KG1 (cell line): ENCODE measurements around the gene CCDC51.
"Not testable (repeated sequence)": the region's sequence is repeated elsewhere in the genome, so short reads cannot be mapped to it uniquely, and the experiment has no call there.

Experiments used
- DNase-seq: peaks from one replicate; lab custom pipeline; 2025; lab: John Stamatoyannopoulos, UW

Gene CCDC51

DNA sequence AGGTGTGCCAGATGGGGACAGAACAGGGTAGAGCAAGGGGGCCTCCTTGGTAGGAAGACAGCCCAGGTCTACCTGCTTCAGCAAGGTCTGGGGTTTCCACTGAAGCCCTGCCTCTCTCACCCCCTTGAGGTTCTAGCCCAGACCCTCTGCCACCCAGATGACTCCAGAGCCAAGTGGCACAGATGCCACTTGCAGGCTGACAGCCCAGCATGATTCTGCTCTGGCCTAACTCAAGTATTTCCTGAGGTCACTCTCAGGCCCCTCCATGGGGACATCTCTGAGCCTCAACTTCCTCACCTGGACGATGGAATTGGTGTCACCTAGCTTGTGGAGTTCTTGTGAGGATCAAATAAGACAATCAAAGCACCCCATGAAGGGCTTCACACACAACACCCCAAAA is 33.9 kb downstream of the CCDC51 start:
- no peak for DNase-seq

DNA sequence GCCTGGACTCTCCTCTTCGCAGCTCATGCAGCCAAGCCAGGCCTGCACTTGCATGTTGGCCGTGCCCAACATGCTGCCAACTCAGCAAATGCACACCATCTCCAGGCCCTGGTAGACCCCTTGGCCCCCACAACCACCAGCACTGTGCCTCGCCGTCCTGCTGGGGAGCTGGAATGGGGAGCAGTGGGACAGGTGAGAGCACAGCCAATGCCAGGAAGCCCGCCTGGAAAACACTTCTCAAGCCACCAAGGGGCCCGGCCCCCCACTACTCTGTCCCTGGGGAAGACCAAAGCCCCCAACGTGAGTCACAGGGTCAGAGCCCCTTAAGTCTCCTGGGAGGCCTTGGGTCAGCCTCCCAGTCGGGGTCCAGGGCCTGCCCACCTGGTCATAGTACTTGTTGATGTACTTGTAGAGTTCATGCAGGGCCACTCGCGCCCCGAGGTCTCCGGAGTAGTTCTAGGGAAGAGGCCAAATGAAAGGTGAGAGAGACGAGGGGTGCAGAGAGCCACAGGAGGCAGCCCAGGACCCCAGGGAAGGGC is 34.5 kb downstream of the CCDC51 start:
- DNase-seq, result no peak

GRCh38 chr3:48404440-48405342 is 35.2 kb downstream of the CCDC51 start:
- no peak for DNase-seq

GRCh38 chr3:48403533-48404439 is 36.1 kb downstream of the CCDC51 start:
- DNase-seq, result no peak

- no peak for DNase-seq
Measured at GRCh38 chr3:48402907-48403306, 37.0 kb downstream of the CCDC51 start.

DNA sequence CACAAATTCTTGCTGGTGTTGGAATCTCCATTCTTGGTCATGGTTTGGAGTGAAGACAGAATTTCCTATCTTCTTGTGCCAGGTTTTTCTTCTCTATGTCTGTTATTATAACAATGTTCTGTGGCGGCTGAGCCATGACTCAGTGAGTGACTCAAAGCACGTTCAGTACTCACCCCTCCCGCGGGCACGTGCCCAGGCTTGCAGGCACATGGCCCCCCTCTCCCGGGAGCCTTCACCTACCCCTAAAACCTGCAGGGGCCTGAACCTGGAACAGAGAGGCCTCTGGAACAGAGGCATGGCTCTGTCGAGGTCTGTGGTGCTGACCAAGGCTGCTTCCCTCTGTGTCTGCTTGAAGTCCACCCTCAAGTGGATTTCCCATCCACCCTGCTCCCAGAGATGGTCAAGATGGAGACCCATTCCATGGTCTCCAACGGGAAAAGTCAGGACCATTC is 37.6 kb downstream of the CCDC51 start:
- no peak for DNase-seq

GRCh38 chr3:48401434-48401901 is 38.5 kb downstream of the CCDC51 start:
- DNase-seq, result not testable (repeated sequence)

DNA sequence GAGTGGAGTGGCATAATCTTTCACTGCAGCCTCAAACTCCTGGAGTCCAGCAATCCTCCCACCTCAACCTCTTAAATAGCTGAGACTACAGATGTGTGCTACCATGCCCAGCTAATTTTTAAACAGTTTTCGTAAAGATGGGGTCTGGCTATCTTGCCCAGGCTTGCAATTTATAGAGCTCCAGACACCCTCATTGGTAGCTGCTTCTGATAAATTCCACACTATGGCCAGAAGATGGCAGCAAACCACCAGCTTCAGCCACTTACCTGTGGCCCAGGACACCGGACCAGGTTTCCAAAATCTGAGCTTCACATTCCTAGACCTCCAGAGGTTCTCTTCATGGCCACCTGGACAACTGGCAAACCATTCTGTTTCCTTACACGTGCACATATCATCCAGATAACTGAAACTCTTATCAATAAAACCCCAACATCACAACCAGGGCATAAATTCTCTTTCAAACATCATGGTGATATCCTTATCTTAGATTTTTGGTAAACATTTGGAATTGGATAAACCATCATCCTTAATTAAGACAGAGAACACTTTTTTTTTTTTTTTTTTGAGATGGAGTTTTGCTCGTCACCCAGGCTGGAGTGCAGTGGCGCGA is 39.0 kb downstream of the CCDC51 start:
- peak; percentile 3 for DNase-seq

GRCh38 chr3:48399387-48400172 is 40.3 kb downstream of the CCDC51 start:
- no peak for DNase-seq

DNA sequence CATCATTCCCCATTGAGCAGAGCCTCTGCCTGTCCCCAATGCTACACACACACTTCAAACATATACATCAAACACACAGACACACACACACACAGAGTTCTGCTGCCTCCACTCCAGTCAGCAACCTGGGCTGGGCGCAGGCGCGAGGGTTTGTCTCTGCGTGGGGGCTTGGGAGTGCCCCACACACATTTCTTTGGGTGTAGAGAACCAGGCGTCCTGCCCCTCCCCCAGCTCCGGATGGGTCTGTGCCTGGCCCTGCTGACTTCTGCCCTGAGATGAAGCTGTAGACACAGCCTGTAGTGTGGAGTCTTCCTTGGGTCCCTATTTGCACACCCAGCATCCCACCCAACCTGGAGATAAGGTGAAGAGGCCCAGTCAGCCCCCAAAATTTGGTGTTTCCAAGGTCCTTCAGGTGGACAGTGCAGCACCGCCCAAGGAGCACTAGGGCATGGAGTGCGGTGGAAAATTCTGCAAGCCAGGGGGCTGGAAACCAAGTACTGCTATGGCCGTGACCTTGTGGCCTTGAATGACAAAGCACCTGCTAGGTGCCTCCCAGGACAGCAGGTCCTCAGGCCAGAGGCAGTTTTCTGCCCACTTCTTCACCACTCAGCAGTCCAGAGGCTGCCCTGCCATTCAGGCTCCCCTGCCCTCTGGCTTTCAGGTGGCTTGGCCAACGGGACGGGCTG is 41.1 kb downstream of the CCDC51 start:
- no peak for DNase-seq

DNA sequence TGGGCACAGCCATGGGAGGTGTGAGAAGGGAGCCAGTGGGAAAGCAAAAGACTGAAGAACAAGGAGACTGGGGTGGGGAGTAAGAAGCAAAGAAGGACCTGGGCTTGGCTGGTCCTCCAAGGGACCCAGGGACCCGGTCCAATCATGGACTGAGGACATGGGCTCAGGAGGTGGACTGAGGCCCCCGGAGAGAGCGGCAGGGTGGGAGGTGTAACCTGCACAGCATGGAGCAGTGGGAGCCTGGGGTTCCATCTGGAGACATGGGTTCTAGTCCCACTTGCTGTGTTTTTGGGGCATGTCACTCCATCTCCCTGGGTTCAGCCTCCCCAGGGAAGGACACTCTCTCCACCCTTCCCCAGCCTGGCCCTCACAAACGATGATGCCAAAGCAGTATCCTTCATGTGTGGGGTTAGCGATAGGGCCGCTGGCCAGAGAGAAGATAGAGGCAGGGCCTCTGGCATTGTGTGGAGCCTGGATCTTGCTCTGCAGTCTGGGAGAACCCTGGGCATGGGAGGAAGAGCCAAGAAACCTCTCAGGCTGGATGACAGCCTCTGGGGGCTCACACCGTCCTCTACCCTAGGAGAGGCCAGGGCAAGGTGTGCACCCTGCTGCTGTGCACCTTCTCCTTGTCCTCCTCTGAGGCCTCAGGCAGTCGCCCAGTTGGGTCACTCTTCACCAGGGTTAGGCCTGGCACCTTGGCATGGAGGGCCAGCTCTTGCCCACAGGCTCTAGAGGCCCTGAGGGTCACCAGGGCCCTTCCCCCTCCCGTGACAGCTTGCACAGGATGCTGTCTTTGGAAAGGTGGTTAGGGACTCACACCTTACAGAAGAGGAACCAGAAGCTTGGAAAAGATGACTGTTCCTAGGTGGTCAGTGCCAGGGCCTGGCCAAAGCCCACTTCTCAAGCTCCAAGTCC is 41.9 kb downstream of the CCDC51 start:
- DNase-seq, result no peak

DNA sequence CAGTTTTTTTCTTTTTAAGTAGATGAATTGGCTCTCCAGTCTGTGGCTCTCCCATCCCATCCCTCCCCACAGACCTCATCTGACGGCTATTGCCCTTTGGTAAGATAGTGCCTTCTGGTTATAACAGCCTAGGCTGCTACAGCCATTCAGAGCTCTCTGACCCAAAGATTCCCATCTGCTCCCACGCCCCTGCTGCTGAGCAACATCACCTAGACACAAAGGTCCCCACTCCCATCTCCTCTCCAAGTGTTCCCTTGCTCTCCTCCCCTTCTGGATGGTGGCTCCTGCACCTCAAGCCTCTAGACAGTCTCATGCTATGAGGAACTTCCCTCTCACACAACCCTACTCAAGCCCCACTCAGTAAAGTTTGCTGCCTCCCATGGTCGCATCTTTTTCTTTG is 44.2 kb downstream of the CCDC51 start:
- no peak for DNase-seq

- DNase-seq, result no peak
Measured at GRCh38 chr3:48394391-48394790, 45.5 kb downstream of the CCDC51 start.

DNA sequence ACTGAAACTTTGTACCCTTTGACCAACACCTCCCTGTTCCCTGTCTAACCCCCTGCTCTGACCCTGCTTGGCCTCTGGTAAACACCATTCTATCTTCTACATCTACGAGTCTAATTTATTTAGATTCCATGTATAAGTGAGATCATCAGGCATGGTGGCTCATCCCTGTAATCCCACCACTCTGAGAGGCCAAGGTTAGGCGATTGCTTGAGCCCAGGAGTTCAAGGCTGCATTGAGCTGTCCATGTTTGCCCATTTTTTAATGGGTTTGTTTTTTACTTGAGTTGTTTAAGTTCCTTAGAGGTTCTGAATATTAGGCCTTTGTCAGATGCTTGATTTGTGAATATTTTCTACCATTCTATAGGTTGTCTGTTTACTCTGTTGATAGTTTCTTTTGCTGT is 51.0 kb downstream of the CCDC51 start:
- no peak for DNase-seq

DNA sequence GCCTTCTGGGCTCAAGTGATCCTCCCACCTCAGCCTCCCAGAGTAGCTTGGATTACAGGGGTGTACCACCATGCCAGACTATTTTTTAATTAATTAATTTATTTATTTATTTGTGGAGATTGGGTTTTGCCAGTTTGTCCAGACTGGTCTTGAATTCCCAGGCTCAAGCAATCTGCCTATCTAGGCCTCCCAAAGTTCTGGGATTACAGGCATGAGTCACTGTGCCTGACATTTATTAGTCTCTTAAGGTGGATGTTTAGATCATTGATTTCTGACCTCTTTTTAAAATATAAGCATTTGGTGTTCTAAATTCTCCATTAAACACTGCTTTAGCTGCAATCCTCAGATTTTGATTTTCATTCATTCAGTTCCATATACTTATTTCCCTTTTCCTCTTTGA is 52.3 kb downstream of the CCDC51 start:
- DNase-seq, result no peak
